Measurements from ENCODE around the gene ATP1B4.

- TF ChIP-seq CTCF (conservative IDR thresholded peaks at IDR 0.05) (no peak), ZFX (IDR thresholded peaks at IDR 0.05) (no peak)
Observed at GRCh38 chrX:120377715-120378114, 15.8 kb downstream of the ATP1B4 start.
